HG03175 (cell line): ENCODE measurements around the gene LRIT2.
A peak's percentile ranks its signal among the peaks of the same experiment; 100 is the strongest.

ENCODE experiments used
- ATAC-seq: cut with Tn5 transposase; IDR thresholded peaks from one replicate; pipeline ENCODE4 v1.9.1; 2021; ENCODE audit warnings: mild to moderate bottlenecking, moderate library complexity; ENCODE audit not compliant: unreplicated experiment

LRIT2 gene

GRCh38 chr10:84243759-84244158 is 18.4 kb upstream of the LRIT2 start:
- ATAC-seq: no peak

- no peak for ATAC-seq
Measured at GRCh38 chr10:84241185-84241790, 15.9 kb upstream of the LRIT2 start, which contains the start of gene LRIT1. TSS of gene LRIT1 (minus strand) at chr10:84241546. CDS start at chr10:84241439, 107 bp downstream.

- ATAC-seq: no peak
Measured at GRCh38 chr10:84238909-84239308, 13.6 kb upstream of the LRIT2 start.

- no peak for ATAC-seq
Measured at GRCh38 chr10:84237199-84238051, 12.1 kb upstream of the LRIT2 start.

- no peak for ATAC-seq
Measured at GRCh38 chr10:84236807-84237198, 11.5 kb upstream of the LRIT2 start.

- no peak for ATAC-seq
Measured at GRCh38 chr10:84235096-84235495, 9.8 kb upstream of the LRIT2 start.

- ATAC-seq: no peak
Measured at GRCh38 chr10:84234479-84234878, 9.1 kb upstream of the LRIT2 start.

- ATAC-seq: no peak
Measured at GRCh38 chr10:84233940-84234339, 8.6 kb upstream of the LRIT2 start.

- no peak for ATAC-seq
Measured at GRCh38 chr10:84232376-84232775, 7.0 kb upstream of the LRIT2 start.

GRCh38 chr10:84230359-84230758 is 5.0 kb upstream of the LRIT2 start:
- no peak for ATAC-seq

- ATAC-seq: no peak
Measured at GRCh38 chr10:84227810-84228209, 2.5 kb upstream of the LRIT2 start.

GRCh38 chr10:84226616-84227015 is 1.3 kb upstream of the LRIT2 start:
- ATAC-seq: no peak

GRCh38 chr10:84224411-84225028 is 824 bp downstream of the LRIT2 start:
- ATAC-seq: no peak

- no peak for ATAC-seq
Measured at GRCh38 chr10:84221916-84222315, 3.4 kb downstream of the LRIT2 start.

GRCh38 chr10:84217746-84218145 is 7.6 kb downstream of the LRIT2 start:
- ATAC-seq: no peak

- ATAC-seq: no peak
Measured at GRCh38 chr10:84216834-84217233, 8.5 kb downstream of the LRIT2 start.

GRCh38 chr10:84214612-84215235 is 10.6 kb downstream of the LRIT2 start:
- ATAC-seq: peak; percentile 84

GRCh38 chr10:84214046-84214572 is 11.2 kb downstream of the LRIT2 start:
- no peak for ATAC-seq

GRCh38 chr10:84213076-84213475 is 12.3 kb downstream of the LRIT2 start:
- no peak for ATAC-seq

GRCh38 chr10:84212014-84212413 is 13.3 kb downstream of the LRIT2 start:
- ATAC-seq: no peak

- ATAC-seq: no peak
Measured at GRCh38 chr10:84211566-84211965, 13.8 kb downstream of the LRIT2 start.
